Kidney epithelial cell (primary cell): ENCODE measurements around the gene RHCG. TPM values are rescaled to one million over a fixed set of nuclear protein-coding genes. Genes with fewer than 3 reads are reported as not detected.

Source experiments
- DNase-seq: peaks from one replicate; pipeline ENCODE4 v3.0.0-alpha.2; 2010; ENCODE audit warnings: low read depth
- H3K27me3 ChIP-seq: 2 replicates; pipeline ENCODE4 v1.6.0; 2011; ENCODE audit warnings: low read length; ENCODE audit not compliant: control insufficient read depth, insufficient read depth
- H3K36me3 ChIP-seq: 2 replicates; pipeline ENCODE4 v1.5.1; 2011; ENCODE audit warnings: low read length; ENCODE audit not compliant: control insufficient read depth, insufficient read depth
- H3K4me3 ChIP-seq: 2 replicates; pipeline ENCODE4 v1.5.1; 2011; ENCODE audit warnings: low read depth, mild to moderate bottlenecking, control low read depth, low read length
- total RNA-seq: library from RNA; depleted of rRNA; stranded (reverse); fragments of >200 nt; gene quantifications from 2 replicates; pipeline ENCODE4 v1.2.3, GENCODE V29; 2015
- TF ChIP-seq, protein P1 (sequence below): IDR thresholded peaks from 2 replicates; pipeline ENCODE4 v1.5.1; 2011; ENCODE audit warnings: mild to moderate bottlenecking, moderate library complexity, low read length, control low read depth, inconsistent platforms; ENCODE audit not compliant: insufficient read depth, poor library complexity, severe bottlenecking

The RHCG gene
- total RNA-seq, 1 donor from 2014 or later: 0.04 TPM

DNA sequence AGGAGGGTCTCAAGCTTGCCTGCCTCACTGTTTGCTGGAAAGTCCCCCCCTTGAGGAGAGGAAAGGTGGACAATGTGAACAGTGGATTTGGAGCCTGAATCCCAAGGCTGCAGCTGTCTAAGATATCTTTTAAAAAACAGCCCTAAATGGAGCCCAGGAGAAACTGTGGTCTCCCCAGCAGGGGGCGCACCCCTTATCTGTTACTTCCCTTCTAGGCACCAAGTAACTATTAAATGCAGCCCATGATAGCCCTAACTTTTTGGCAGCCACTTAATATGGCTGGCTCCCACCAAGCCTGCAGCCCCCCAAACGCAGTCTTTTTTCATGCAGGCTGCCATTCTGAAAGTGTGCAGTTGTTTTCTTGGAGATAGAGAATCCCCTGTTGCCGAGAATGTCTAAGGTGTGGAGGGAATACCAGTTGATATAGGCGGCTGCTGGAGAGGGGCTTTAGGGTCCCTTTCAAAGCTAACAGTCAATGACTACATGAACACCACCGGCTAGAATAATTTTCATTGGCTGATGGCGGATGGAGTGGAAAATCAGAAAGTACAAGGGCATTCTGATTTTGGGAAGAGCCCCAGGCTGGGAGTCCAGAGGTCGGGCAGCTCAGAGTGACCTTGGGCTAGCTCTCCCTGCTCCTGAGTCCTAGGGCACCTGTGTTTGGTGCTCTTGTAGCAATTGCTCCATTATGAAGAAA lies 1.3 kb downstream of the RHCG start:
- TF ChIP-seq, protein P1, sequence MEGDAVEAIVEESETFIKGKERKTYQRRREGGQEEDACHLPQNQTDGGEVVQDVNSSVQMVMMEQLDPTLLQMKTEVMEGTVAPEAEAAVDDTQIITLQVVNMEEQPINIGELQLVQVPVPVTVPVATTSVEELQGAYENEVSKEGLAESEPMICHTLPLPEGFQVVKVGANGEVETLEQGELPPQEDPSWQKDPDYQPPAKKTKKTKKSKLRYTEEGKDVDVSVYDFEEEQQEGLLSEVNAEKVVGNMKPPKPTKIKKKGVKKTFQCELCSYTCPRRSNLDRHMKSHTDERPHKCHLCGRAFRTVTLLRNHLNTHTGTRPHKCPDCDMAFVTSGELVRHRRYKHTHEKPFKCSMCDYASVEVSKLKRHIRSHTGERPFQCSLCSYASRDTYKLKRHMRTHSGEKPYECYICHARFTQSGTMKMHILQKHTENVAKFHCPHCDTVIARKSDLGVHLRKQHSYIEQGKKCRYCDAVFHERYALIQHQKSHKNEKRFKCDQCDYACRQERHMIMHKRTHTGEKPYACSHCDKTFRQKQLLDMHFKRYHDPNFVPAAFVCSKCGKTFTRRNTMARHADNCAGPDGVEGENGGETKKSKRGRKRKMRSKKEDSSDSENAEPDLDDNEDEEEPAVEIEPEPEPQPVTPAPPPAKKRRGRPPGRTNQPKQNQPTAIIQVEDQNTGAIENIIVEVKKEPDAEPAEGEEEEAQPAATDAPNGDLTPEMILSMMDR: peak; percentile 45
- Histone ChIP-seq H3K36me3 (no peaks in the 10 kb centered on the region), H3K4me3 (no peak overlapping the region), H3K27me3 (peaks cover 45% of the 10 kb centered on the region)
- DNase-seq: no peak

GRCh38 chr15:89494031-89494430 lies 2.4 kb downstream of the RHCG start:
- Histone ChIP-seq H3K27me3 (peaks cover 47% of the 10 kb centered on the region), H3K4me3 (no peak overlapping the region), H3K36me3 (no peaks in the 10 kb centered on the region)
- TF ChIP-seq, protein P1: no peak
- DNase-seq: no peak

DNA sequence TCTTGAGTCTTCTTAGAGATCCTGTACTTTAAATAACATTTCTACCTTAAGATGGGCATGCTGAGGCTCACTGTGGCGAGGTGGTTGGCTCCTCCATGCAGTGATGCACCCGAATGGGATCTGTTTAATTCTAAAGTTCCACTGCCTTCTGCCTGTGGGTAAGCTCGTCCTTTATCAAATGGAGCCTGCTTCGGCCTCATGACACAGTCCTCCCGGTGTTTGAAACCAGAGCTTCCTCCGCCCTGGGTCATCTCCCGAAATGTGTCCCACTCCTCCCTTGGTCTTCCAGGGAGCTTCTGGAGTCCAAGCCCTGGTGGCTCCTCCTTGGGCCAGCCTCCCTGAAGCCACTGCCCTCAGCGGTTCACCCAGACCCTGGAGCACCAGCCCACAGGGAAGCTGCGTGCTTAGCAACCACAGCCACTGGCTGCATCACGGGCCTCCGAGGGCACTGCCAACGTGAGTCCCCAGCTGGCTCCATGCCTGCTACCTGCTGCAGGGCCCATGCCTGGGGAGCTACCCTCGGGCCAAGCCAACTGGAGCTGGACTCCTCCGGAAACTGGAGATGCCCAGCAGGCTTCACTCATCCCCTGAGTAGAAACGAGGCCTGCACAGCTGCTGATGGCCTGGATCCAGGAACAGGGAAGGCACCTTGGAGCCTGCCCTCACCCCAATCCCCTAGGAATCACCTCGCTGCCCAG lies 3.3 kb downstream of the RHCG start:
- TF ChIP-seq, protein P1: no peak
- no peak overlapping the region for H3K4me3 ChIP-seq
- H3K36me3 ChIP-seq: no peaks in the 10 kb centered on the region
- H3K27me3 ChIP-seq: peaks cover 47% of the 10 kb centered on the region
- no peak for DNase-seq

DNA sequence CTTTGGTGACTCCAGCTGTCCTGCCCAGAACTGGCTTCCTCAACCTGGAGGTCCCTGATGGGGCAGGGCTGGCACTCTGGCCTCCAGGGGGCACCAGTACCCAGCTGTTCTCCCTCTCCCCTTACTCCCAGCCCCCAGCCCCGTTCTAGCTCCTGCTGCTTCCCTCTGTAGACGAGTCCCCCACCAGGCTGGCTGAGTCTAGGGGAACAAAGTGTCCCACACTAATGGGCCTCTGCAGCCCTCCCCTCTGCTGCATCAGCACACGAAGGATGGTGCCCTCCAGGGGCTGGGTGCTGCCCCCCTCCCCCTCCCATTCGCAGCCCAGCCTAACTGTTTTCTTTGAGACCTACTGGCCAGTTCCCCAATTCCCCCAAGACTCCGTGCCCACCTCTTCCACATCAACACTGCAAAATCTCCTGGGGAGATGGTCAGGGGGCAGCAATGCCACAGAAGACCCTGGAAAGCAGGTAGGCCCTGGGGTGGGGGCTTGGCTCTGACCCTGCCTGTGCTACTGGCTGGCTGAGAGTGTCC lies 4.2 kb downstream of the RHCG start:
- no peak for DNase-seq
- Histone ChIP-seq H3K36me3 (no peaks in the 10 kb centered on the region), H3K4me3 (no peak overlapping the region), H3K27me3 (peaks cover 50% of the 10 kb centered on the region)
- TF ChIP-seq, protein P1: peak; percentile 55

GRCh38 chr15:89490814-89491315 lies 5.5 kb downstream of the RHCG start:
- no peak for DNase-seq
- H3K27me3 ChIP-seq: peaks cover 51% of the 10 kb centered on the region
- no peak overlapping the region for H3K4me3 ChIP-seq
- TF ChIP-seq, protein P1: no peak
- H3K36me3 ChIP-seq: no peaks in the 10 kb centered on the region
